HG03159 (cell line): ENCODE data around the gene RBM47.
"Not testable (repeated sequence)": the region's sequence is repeated elsewhere in the genome, so short reads cannot be mapped to it uniquely, and the experiment has no call there.

Experiments
- ATAC-seq: cut with Tn5 transposase; IDR thresholded peaks from one replicate; pipeline ENCODE4 v1.9.1; 2021; ENCODE audit warnings: mild to moderate bottlenecking, moderate library complexity; ENCODE audit not compliant: unreplicated experiment

RBM47 gene

GRCh38 chr4:40544221-40544620 lies 85.4 kb downstream of the RBM47 start:
- ATAC-seq: no peak

DNA sequence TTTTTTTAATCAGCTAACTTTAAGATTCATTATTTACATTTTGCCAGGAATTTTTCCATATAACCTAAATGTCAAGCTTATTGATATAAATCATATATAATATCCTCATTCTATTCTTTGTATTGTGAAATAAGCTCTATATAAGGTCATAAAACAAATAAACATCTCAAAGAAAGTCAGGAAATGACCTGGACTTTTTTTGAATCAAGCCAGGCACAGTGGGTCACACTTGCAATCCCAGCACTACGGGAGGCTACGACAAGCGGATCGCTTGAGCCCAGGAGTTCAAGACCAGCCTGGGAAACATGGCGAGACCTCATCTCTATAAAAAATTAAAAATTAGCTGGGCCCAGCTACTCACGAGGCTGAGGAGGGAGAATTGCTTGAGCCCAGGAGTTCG lies 88.9 kb downstream of the RBM47 start:
- ATAC-seq: no peak

DNA sequence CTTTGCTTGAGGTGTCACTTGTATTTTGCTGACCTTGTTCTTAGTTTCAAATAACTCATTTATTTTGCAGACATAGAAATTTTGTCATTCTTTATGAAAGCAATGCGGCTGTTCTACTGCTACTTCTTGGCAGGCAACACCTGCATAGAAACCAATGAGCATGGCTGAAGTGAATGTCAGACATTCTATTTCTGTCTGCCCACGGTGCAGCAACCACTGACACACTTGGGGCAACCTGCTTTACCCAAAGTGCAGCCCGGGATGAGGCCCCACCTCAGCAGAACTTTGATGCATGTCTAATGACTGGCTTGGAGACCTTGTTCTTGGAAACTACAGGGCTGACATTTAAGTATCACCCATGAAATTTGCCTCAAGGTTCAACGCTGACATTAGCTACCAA lies 93.6 kb downstream of the RBM47 start:
- no peak for ATAC-seq

DNA sequence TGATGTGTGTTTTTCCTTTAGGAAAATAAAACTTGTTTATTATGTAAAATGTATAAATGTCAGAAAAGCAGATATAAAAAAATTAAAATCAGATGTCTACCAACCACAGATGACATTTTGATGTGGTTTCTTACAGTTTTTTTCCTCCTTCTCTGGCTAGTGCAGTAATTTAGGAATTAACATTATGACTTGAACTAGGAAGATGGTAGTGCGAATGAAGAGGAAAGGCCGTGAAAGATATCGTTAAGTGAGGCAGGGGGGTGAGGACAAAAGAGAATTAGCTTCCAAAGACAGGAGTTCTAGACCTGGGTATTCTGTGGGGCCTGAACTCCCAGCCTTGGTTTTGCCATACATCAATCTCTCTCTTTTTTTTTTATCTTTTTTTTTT lies 98.0 kb downstream of the RBM47 start:
- no peak for ATAC-seq

- ATAC-seq: no peak
Measured at GRCh38 chr4:40530961-40531635, 98.6 kb downstream of the RBM47 start.

DNA sequence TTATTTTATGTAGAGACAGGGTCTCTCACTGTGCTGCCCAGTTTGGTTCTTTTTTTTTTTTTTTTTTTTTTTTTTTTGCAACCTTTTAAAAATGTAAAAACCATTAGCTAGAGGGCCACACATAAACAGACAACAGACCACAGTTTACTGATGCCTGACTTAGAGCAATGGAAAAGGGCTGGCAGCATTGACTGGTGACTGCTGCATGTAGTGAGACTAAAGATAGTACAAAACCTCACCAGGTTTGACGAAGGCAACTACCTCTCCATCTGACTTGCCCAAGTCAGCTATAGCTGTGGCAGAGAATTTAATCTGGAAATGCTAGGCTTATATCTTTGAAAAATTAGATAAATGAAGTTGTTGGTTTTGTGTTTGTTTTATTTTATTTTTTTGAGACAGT lies 102.9 kb downstream of the RBM47 start:
- ATAC-seq: no peak

GRCh38 chr4:40525752-40526598 lies 103.7 kb downstream of the RBM47 start:
- ATAC-seq: no peak

DNA sequence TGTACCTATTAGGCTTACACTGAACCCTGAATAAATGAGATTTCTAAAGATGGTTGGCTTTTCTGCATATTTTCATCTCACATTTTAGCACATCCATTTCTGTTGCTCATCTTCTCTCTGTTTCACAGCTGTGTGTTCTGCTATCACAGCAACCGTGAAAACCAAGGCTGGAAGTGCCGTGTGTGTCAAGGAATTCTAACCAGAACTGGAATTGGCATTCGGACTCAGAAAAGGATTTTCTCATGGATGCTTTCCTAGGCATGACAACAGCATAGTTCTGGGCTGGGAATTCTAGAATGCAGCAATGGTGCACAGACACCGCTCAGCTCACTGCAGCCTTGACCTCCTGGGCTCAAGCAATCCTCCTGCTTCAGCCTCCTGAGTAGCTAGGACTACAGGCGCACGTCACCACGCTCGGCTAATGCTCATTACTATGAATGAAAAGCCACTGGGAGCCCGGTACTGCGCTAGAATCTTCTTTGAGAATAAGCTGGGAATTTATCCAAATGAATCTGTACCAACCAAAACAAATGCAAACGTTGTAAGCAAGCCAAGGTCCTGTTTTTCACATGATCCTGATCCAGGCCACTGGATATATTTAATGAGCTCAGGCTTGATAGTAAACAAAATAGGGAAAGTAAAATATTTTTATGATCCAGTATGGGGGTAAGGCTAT lies 105.2 kb downstream of the RBM47 start:
- no peak for ATAC-seq

DNA sequence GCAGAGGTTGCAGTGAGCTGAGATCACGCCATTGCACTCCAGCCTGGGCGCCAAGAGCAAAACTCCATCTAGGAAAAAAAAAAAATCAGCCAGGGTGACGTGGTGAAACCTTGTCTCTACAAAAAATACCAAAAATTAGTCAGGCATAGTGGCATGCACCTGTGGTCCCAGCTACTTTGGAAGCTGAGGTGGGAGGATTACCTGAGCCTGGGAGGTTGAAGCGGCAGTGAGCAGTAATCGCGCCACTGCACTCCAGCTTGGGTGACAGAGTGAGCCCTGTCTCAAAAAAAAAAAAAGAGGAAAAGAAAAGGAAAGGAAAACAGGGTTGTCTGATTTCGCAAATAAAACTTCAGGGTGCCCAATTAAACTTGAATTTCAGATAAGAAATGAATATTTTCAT lies 106.1 kb downstream of the RBM47 start:
- no peak for ATAC-seq

GRCh38 chr4:40521957-40522356 lies 107.7 kb downstream of the RBM47 start:
- ATAC-seq: no peak

DNA sequence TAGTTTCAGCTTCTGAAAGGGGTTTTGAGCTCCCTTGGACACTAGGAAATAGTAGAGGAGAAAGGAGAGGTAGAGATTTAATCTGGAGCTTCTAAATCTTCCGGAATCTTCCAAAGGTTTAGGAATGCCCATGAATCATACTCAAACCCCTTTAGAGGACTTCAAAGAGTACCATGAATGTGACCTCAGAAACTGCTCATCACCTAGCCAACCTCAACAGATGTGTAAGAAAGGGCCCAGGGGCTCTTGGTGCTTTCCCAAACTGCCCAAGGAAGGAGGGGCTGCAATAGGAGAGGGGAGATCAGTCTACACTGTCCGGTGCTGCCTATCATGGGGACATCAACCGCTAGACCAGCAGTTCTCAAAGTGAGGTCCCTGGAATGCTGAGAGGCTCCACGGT lies 109.1 kb downstream of the RBM47 start:
- no peak for ATAC-seq

- not testable (repeated sequence) for ATAC-seq
Measured at GRCh38 chr4:40517081-40517480, 112.6 kb downstream of the RBM47 start.

GRCh38 chr4:40516651-40517050 lies 113.0 kb downstream of the RBM47 start:
- ATAC-seq: no peak

DNA sequence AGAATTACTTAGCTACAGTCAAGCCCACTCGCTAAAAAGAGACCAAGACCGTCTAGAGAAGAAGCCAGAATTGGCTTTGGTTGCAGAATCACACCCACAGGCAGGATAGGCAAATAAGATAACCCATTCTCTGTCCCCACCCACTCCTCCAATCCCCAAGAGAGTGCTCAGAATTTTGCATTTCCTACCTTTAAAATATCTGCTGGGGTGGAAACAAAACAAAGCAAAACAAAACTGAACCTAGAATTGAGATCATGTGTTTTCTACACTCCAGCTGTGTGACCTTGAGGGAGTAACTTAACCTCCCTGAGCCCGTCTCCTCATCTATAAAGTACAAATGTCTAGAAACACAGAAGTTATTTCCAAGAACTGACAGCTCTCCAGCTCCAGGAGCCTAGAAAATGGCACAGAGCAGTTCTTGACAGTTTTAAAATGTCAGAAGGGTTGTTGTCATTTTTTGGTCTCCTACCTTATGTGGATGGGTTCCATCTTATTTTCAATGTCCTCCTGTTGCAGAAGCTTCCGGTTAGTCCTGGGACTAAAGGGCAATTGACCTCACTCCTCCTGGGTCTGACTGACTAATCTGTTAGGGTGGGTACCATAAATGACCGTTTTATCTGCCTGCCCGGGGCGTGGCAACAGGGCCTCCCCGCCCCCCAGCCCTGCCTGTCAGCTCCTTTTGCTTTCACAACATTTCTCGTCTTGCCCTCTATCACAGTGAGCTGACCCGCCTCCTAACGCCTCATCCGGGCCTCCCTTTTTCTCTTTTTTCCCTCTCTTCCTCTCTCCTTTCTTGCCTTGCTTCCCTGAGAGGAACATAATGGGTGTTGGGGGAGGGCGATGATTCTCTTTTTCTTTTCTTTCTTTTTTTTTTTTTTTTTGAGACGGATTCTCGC lies 114.0 kb downstream of the RBM47 start:
- ATAC-seq: peak; percentile 82

DNA sequence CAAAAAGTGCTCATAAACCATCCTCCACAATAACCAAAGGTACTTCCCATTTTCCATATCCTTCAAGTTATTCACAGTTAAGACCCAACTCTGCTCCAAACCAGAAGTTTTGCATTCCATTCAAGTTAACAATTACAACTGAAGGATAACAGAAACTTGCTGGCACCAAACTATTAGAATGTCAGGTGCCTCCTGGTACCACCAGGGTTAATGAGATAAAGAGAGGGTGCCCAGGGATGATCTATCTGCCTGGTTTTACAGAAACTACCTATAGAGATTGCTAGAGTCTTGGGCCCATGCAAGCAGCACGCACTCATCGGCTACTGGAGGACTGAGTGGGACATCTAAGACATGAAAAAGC lies 114.6 kb downstream of the RBM47 start:
- no peak for ATAC-seq

GRCh38 chr4:40514497-40514951 lies 115.1 kb downstream of the RBM47 start:
- no peak for ATAC-seq

DNA sequence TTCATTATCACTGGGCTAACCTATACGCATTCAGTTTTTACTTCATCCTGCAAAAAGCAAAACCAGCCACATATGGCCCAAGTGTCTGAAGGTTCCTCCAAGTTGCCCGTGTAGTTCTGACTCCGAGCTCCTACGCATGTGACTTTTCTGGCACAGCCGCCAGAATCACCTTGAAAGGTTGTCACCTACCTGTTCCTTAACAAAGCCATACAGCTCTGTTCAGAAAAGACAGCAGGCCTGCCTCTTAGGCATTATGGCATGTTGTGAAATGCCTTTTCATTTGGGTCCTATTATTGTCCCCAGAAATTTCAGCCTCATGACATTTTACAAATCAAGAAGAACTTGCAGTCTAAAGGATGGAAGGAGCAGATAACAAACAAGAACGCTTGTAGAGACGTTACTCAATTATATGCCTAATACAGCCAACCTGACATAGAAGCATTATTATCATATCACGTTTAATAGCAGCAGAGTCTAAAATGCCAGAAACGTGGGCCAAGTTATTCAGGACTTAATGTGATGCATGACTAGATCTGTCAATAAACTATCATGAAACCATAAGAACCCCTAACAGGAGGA lies 118.5 kb downstream of the RBM47 start:
- no peak for ATAC-seq

GRCh38 chr4:40507977-40508376 lies 121.7 kb downstream of the RBM47 start:
- no peak for ATAC-seq

GRCh38 chr4:40506492-40506891 lies 123.2 kb downstream of the RBM47 start:
- no peak for ATAC-seq

DNA sequence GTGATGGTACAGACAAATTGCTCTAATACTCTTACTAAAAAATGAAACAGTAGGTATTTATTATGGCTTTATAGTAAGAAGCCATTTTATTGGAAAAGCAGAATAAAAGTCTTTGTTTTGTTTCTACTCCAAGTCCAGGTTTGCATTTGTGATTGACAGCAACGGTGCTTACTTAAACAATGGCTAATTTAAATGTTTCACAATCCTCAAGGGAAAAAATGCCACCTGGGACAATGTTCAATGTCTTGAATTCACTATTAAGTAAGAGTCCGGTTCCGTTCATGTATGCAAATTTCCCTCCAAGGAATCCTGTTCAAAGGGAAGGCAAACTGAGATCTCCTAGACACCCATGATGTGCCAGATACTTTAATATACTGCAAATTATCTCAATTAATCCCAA lies 123.6 kb downstream of the RBM47 start:
- ATAC-seq: no peak

- ATAC-seq: no peak
Measured at GRCh38 chr4:40502934-40503333, 126.7 kb downstream of the RBM47 start.
